Measurements from ENCODE around the gene ARHGEF28. TPM values are rescaled to one million over a fixed set of nuclear protein-coding genes. Genes with fewer than 3 reads are reported as not detected.

ARHGEF28 gene
- total RNA-seq, 1 donor from 2014 or later: 8.5 TPM

- peaks cover 2% of the 10 kb centered on the region for H3K9me3 Mint-ChIP-seq (ENCODE audit: unreplicated experiment)
- FAIRE-seq: no peak
- H3K9me3 ChIP-seq (ENCODE audit: insufficient read depth, low read depth, low read length): no peaks in the 10 kb centered on the region
- H2AFZ ChIP-seq (ENCODE audit: low read depth, low read length): no peak overlapping the region
- no peaks in the 10 kb centered on the region for H4K20me1 ChIP-seq (ENCODE audit: insufficient read depth, low read length)
- H3K4me2 ChIP-seq (ENCODE audit: low read length): no peak overlapping the region
- H3K36me3 ChIP-seq (ENCODE audit: insufficient read depth, low read length): no peaks in the 10 kb centered on the region
- H3K79me2 ChIP-seq (ENCODE audit: insufficient read depth, low read length): no peaks in the 10 kb centered on the region
- H3K27ac ChIP-seq (ENCODE audit: low read depth, low read length): no peak overlapping the region
- no peaks in the 10 kb centered on the region for H3K27me3 ChIP-seq (ENCODE audit: insufficient read depth, low read length)
- H3K4me3 ChIP-seq (ENCODE audit: insufficient read depth, low read depth, low read length): no peak overlapping the region
- peaks cover 32% of the 10 kb centered on the region for H3K4me1 ChIP-seq (ENCODE audit: insufficient read depth, low read length)
- TF ChIP-seq EZH2 (IDR thresholded peaks at IDR 0.05; ENCODE audit: insufficient read depth, low read length): no peak
- TF ChIP-seq CTCF (IDR thresholded peaks at IDR 0.05; ENCODE audit: insufficient read depth, low read depth, low read length): no peak
- H3K9ac ChIP-seq (ENCODE audit: low read length): no peak overlapping the region
- no peak overlapping the region for H3K27ac Mint-ChIP-seq (ENCODE audit: unreplicated experiment)
- no peak overlapping the region for H3K4me3 Mint-ChIP-seq (ENCODE audit: unreplicated experiment)
- H3K27me3 Mint-ChIP-seq (ENCODE audit: low read depth, unreplicated experiment): no peaks in the 10 kb centered on the region
- peaks cover 25% of the 10 kb centered on the region for H3K4me1 Mint-ChIP-seq (ENCODE audit: low read depth, unreplicated experiment)
- no peaks in the 10 kb centered on the region for H3K36me3 Mint-ChIP-seq (ENCODE audit: low read depth, unreplicated experiment)
- no peak for DNase-seq (ENCODE audit: low read depth)
Measured at GRCh38 chr5:73690015-73690414, 64.0 kb downstream of the ARHGEF28 start.

- Histone ChIP-seq H3K9me3 (ENCODE audit: insufficient read depth, low read depth, low read length) (no peaks in the 10 kb centered on the region), H3K36me3 (ENCODE audit: insufficient read depth, low read length) (no peaks in the 10 kb centered on the region), H3K9ac (ENCODE audit: low read length) (peak overlapping the region; percentile 39), H3K4me1 (ENCODE audit: insufficient read depth, low read length) (peaks cover 32% of the 10 kb centered on the region), H3K27me3 (ENCODE audit: insufficient read depth, low read length) (no peaks in the 10 kb centered on the region), H3K79me2 (ENCODE audit: insufficient read depth, low read length) (peaks cover 2% of the 10 kb centered on the region), H2AFZ (ENCODE audit: low read depth, low read length) (peak overlapping the region; percentile 19), H3K4me2 (ENCODE audit: low read length) (peak overlapping the region; percentile 61), H4K20me1 (ENCODE audit: insufficient read depth, low read length) (no peaks in the 10 kb centered on the region), H3K4me3 (ENCODE audit: insufficient read depth, low read depth, low read length) (no peak overlapping the region), H3K27ac (ENCODE audit: low read depth, low read length) (peak overlapping the region; percentile 69)
- H3K36me3 Mint-ChIP-seq (ENCODE audit: low read depth, unreplicated experiment): no peaks in the 10 kb centered on the region
- H3K4me3 Mint-ChIP-seq (ENCODE audit: unreplicated experiment): no peak overlapping the region
- no peaks in the 10 kb centered on the region for H3K27me3 Mint-ChIP-seq (ENCODE audit: low read depth, unreplicated experiment)
- TF ChIP-seq EZH2 (IDR thresholded peaks at IDR 0.05; ENCODE audit: insufficient read depth, low read length) (no peak), CTCF (IDR thresholded peaks at IDR 0.05; ENCODE audit: insufficient read depth, low read depth, low read length) (no peak)
- no peak overlapping the region for H3K27ac Mint-ChIP-seq (ENCODE audit: unreplicated experiment)
- DNase-seq (ENCODE audit: low read depth) (peak; percentile 41), FAIRE-seq (peak; percentile 82)
- peaks cover 25% of the 10 kb centered on the region for H3K4me1 Mint-ChIP-seq (ENCODE audit: low read depth, unreplicated experiment)
- H3K9me3 Mint-ChIP-seq (ENCODE audit: unreplicated experiment): peaks cover 2% of the 10 kb centered on the region
Measured at GRCh38 chr5:73691302-73692080, 65.5 kb downstream of the ARHGEF28 start.

- no peaks in the 10 kb centered on the region for H3K27me3 ChIP-seq (ENCODE audit: insufficient read depth, low read length)
- peaks cover 2% of the 10 kb centered on the region for H3K9me3 Mint-ChIP-seq (ENCODE audit: unreplicated experiment)
- no peaks in the 10 kb centered on the region for H4K20me1 ChIP-seq (ENCODE audit: insufficient read depth, low read length)
- H3K4me2 ChIP-seq (ENCODE audit: low read length): peak overlapping the region; percentile 61
- FAIRE-seq (peak; percentile 13), DNase-seq (ENCODE audit: low read depth) (peak; percentile 91)
- H3K27me3 Mint-ChIP-seq (ENCODE audit: low read depth, unreplicated experiment): no peaks in the 10 kb centered on the region
- peaks cover 2% of the 10 kb centered on the region for H3K79me2 ChIP-seq (ENCODE audit: insufficient read depth, low read length)
- H3K9ac ChIP-seq (ENCODE audit: low read length): peak overlapping the region; percentile 7
- no peaks in the 10 kb centered on the region for H3K36me3 Mint-ChIP-seq (ENCODE audit: low read depth, unreplicated experiment)
- TF ChIP-seq CTCF (IDR thresholded peaks at IDR 0.05; ENCODE audit: insufficient read depth, low read depth, low read length) (no peak), EZH2 (IDR thresholded peaks at IDR 0.05; ENCODE audit: insufficient read depth, low read length) (no peak)
- no peak overlapping the region for H3K27ac Mint-ChIP-seq (ENCODE audit: unreplicated experiment)
- H3K4me1 Mint-ChIP-seq (ENCODE audit: low read depth, unreplicated experiment): peaks cover 28% of the 10 kb centered on the region
- H3K4me3 ChIP-seq (ENCODE audit: insufficient read depth, low read depth, low read length): no peak overlapping the region
- no peaks in the 10 kb centered on the region for H3K36me3 ChIP-seq (ENCODE audit: insufficient read depth, low read length)
- H3K4me3 Mint-ChIP-seq (ENCODE audit: unreplicated experiment): no peak overlapping the region
- H2AFZ ChIP-seq (ENCODE audit: low read depth, low read length): no peak overlapping the region
- no peaks in the 10 kb centered on the region for H3K9me3 ChIP-seq (ENCODE audit: insufficient read depth, low read depth, low read length)
- peaks cover 32% of the 10 kb centered on the region for H3K4me1 ChIP-seq (ENCODE audit: insufficient read depth, low read length)
- H3K27ac ChIP-seq (ENCODE audit: low read depth, low read length): peak overlapping the region; percentile 69
Measured at GRCh38 chr5:73692166-73692640, 66.2 kb downstream of the ARHGEF28 start.
